Epithelial cell of esophagus (primary cell): ENCODE measurements around the gene MUSTN1.

ENCODE experiments used
- DNase-seq: peaks from one replicate; pipeline ENCODE4 v3.0.0; 2010; ENCODE audit warnings: low read depth
- H3K4me3 ChIP-seq: 2 replicates; pipeline ENCODE4 v1.5.1; 2011; ENCODE audit warnings: mild to moderate bottlenecking, low read length, control low read depth
- TF ChIP-seq, protein P1 (sequence below): IDR thresholded peaks from 2 replicates; pipeline ENCODE4 v1.5.1; 2011; ENCODE audit warnings: low read depth, mild to moderate bottlenecking, low read length, control low read depth, inconsistent platforms; ENCODE audit not compliant: insufficient read depth; ENCODE audit errors: missing control alignments

The MUSTN1 gene

DNA sequence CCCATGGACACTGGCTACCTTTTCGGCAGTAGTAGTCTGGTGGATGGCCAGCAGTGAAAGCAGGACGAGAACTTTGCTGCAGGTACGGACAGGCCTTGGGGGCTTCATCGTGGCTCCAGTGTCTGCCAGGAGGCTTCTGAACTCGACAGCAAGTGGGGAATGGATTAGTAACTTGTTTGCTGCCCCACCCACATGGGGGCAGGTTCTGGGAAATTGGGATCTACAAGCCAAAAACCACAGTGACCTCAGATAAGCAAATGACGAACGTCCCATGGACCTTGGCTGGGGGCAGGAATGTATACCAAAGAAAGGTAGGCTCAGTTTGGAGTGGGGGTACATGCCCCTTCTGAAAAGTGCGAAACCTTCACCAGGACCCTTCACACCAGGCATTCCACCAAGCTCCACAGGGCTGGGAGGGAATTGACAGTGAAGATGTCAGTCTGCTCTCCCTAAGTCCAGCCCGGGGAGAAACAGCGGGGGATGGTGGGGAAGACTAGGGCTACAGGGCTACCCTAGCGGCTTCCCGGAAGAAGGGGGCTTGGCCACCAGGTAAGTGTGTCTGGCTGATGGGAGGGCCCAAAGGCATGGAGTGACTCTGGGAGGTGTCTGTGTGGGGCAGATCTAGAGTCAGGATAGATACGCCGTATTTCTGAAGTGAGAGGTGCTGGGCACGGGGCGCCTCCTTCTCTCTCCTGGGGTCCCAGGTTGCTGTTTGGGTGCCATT lies 4.1 kb downstream of the MUSTN1 start, which contains the start of gene ITIH4:
TSS of gene ITIH4 (minus strand) at position 138 of the 724 bp plus-strand sequence. CDS start at position 108, 30 bp downstream.
- DNase-seq = no peak
- no peak within 1 kb of the TSS for H3K4me3 ChIP-seq
- TF ChIP-seq, protein P1, sequence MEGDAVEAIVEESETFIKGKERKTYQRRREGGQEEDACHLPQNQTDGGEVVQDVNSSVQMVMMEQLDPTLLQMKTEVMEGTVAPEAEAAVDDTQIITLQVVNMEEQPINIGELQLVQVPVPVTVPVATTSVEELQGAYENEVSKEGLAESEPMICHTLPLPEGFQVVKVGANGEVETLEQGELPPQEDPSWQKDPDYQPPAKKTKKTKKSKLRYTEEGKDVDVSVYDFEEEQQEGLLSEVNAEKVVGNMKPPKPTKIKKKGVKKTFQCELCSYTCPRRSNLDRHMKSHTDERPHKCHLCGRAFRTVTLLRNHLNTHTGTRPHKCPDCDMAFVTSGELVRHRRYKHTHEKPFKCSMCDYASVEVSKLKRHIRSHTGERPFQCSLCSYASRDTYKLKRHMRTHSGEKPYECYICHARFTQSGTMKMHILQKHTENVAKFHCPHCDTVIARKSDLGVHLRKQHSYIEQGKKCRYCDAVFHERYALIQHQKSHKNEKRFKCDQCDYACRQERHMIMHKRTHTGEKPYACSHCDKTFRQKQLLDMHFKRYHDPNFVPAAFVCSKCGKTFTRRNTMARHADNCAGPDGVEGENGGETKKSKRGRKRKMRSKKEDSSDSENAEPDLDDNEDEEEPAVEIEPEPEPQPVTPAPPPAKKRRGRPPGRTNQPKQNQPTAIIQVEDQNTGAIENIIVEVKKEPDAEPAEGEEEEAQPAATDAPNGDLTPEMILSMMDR = no peak

DNA sequence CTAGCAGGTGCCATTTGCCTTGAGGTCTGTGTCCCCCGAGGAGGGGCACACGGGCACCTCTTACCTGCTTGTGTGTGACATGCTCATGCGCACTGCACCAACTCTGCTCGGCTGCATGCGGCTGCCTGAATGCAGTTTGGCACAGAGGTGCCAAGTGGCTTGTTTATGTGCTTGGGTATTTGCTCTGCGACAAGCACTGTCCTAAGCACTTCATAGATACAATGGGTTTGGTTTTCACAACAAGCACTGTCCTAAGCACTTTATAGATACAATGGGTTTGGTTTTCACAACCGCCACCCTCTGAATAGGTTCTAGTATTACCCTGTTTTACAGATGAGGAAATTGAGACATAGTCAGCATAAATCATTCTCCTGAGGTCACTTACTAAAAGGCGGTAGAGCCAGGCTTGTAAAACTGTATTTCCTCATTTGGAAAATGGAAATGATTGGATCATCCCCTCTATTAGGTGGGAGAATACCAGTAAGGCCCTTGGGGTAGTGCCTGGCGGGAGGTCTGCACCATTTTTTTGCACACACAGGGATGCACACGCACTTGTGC lies 4.8 kb downstream of the MUSTN1 start:
- TF ChIP-seq, protein P1 = no peak
- DNase-seq = no peak
- no peak overlapping the region for H3K4me3 ChIP-seq

DNA sequence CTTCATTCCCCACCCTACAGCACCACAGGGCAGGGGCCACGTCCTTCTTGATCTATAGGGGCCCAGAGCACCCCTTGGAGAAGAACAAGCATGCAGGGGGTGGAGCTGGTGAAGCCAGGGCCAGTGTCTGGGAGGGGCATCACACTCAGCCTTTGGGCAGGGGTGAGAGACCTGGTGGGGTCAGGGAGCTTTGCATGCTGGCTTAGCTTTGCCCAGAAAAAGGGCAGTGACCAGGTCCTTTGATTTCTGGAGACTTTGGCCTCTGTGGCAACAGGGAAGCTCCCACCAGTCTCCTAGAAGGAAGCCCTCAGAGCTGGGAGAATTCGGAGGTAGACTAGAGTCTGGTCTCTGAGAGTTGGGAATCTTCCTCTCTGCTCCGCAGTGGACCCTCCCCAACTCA lies 5.3 kb downstream of the MUSTN1 start:
- DNase-seq = no peak
- TF ChIP-seq, protein P1 = no peak
- no peak overlapping the region for H3K4me3 ChIP-seq

DNA sequence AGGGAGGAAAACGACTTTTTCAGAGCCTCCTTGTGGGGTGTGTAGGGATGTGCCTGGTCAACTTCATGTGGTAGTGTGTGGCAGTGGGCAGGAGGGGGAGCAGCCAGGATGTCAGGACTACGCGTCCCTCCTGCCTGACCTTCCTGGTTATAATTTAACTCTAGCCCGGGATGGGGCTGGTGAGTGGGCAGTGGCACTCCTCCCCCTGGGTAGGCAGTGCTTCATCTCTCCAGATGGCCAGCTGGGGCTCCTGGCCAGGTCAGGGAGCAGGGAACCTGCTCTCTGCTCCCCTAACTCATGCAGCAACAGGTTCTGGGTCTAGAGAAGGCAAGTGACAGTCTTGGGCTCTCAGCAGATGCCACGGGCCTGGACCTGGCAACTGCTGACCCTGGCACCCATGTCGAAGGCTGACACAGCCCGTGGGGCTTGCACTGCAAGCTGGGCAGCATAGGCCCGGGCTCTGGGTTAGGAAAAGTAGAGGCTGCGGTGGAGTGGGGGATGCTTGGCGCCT lies 6.9 kb downstream of the MUSTN1 start:
- TF ChIP-seq, protein P1 = no peak
- no peak overlapping the region for H3K4me3 ChIP-seq
- no peak for DNase-seq

DNA sequence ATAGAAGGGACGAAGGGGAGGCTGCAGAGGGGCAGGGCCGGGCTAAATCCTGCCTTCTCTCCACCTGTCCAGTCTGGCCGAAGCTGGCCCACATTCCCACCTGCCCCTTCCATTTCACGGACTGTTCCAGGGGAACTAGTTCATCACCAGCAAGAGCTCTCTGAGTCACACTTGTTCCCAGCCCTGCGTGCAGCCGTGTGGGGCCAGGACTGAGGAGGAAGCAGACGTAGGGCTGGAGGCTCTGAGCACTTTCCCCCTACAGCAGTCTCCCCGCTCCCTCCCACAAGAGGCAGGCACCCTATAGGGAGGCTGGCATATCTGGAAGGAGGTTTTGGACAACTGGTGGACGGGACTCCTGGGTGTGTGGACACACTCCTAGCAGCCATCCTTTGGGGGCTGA lies 7.4 kb downstream of the MUSTN1 start:
- no peak overlapping the region for H3K4me3 ChIP-seq
- DNase-seq = peak; percentile 48
- TF ChIP-seq, protein P1 = no peak

DNA sequence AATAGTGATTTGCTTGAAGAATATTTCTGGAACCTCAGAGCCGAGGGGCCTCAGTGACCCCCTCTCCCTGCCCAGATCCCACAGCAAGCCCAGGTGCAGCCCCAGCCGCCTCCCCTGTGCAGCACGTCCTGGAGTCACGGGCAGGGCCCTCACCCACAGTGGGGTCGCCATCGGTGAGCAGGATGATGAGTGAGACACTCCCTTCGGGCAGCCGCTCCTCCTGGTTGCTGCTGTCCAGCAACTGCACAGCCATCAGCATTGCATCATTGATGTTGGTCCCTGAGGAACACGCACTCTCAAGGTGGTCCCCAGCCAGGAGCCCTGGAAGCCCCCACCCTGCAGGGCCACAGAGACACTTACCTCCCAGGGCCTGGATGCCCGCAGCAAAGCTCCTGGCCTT lies 10.8 kb downstream of the MUSTN1 start:
- TF ChIP-seq, protein P1 = no peak
- DNase-seq = no peak
- no peak overlapping the region for H3K4me3 ChIP-seq
